ENCODE measurements around the gene DDX39B.

DDX39B gene

GRCh38 chr6:31574106-31575061 is 32.6 kb upstream of the DDX39B start:
- H3K4me3 ChIP-seq (replicated peaks; ENCODE audit: insufficient read depth, low read length), result no peak overlapping the region
- TF ChIP-seq CTCF (IDR thresholded peaks at IDR 0.05; ENCODE audit: insufficient read depth, low read length) (no peak), SPI1 (IDR thresholded peaks at IDR 0.05; ENCODE audit: borderline replicate concordance, low read depth) (no peak), GABPA (IDR thresholded peaks at IDR 0.05; ENCODE audit: low read depth) (no peak), REST (IDR thresholded peaks at IDR 0.05; ENCODE audit: insufficient replicate concordance, low read depth) (no peak), POLR2AphosphoS5 (IDR thresholded peaks at IDR 0.05; ENCODE audit: low read depth) (no peak)
- peak overlapping the region; percentile 66 for H3K27ac ChIP-seq (replicated peaks)
- no peaks in the 10 kb centered on the region for H3K27me3 ChIP-seq (ENCODE audit: insufficient read depth, poor library complexity, severe bottlenecking)
- no peak for DNase-seq (ENCODE audit: low read depth in 1 of 2, low spot score in 1 of 2)

- DNase-seq (ENCODE audit: low read depth in 1 of 2, low spot score in 1 of 2), result no peak
- TF ChIP-seq REST (IDR thresholded peaks at IDR 0.05; ENCODE audit: insufficient replicate concordance, low read depth), result no peak
- Histone ChIP-seq H3K4me3 (replicated peaks; ENCODE audit: insufficient read depth, low read length) (no peak overlapping the region), H3K27me3 (ENCODE audit: insufficient read depth, poor library complexity, severe bottlenecking) (no peaks in the 10 kb centered on the region), H3K27ac (replicated peaks) (no peak overlapping the region)
Measured at GRCh38 chr6:31573239-31574105, 31.7 kb upstream of the DDX39B start.

GRCh38 chr6:31572041-31572911 is 30.5 kb upstream of the DDX39B start, which contains the start of gene LTA:
Gene LTA, plus strand, starts transcription at chr6:31572289. Its CDS starts 454 bp downstream, at chr6:31572743.
- H3K4me3 ChIP-seq (replicated peaks; ENCODE audit: insufficient read depth, low read length), result no peak within 1 kb of the TSS
- no peak for DNase-seq (ENCODE audit: low read depth in 1 of 2, low spot score in 1 of 2)
- TF ChIP-seq SPI1 (IDR thresholded peaks at IDR 0.05; ENCODE audit: borderline replicate concordance, low read depth) (no peak), REST (IDR thresholded peaks at IDR 0.05; ENCODE audit: insufficient replicate concordance, low read depth) (no peak), POLR2AphosphoS5 (IDR thresholded peaks at IDR 0.05; ENCODE audit: low read depth) (no peak), CTCF (IDR thresholded peaks at IDR 0.05; ENCODE audit: insufficient read depth, low read length) (no peak), GABPA (IDR thresholded peaks at IDR 0.05; ENCODE audit: low read depth) (no peak)
- no peak within 1 kb of the TSS for H3K27ac ChIP-seq (replicated peaks)
- H3K27me3 ChIP-seq (ENCODE audit: insufficient read depth, poor library complexity, severe bottlenecking), result no peaks in the 10 kb centered on the region
